ENCODE results near the gene NUP58. TPM values are rescaled to one million over a fixed set of nuclear protein-coding genes. Genes with fewer than 3 reads are reported as not detected.

Gene NUP58
- total RNA-seq, 2 experiments from 2014 or later = 137 to 142 TPM

- Mint-ChIP-seq H3K36me3 (no peaks in the 10 kb centered on the region), H3K27me3 (peaks cover 36% of the 10 kb centered on the region), H3K9me3 (no peaks in the 10 kb centered on the region), H3K27ac (no peak overlapping the region), H3K4me1 (peaks cover 5% of the 10 kb centered on the region), H3K4me3 (no peak overlapping the region)
- no peak for DNase-seq
Measured at GRCh38 chr13:25379011-25379410, 77.6 kb downstream of the NUP58 start.

GRCh38 chr13:25380082-25380481 is 78.7 kb downstream of the NUP58 start:
- H3K27ac Mint-ChIP-seq = no peak overlapping the region
- no peaks in the 10 kb centered on the region for H3K36me3 Mint-ChIP-seq
- H3K4me1 Mint-ChIP-seq = peaks cover 4% of the 10 kb centered on the region
- H3K27me3 Mint-ChIP-seq = peaks cover 32% of the 10 kb centered on the region
- no peak overlapping the region for H3K4me3 Mint-ChIP-seq
- no peak for DNase-seq
- H3K9me3 Mint-ChIP-seq = no peaks in the 10 kb centered on the region

GRCh38 chr13:25380741-25381324 is 79.4 kb downstream of the NUP58 start:
- no peak overlapping the region for H3K27ac Mint-ChIP-seq
- no peak for DNase-seq
- H3K4me1 Mint-ChIP-seq = no peaks in the 10 kb centered on the region
- no peaks in the 10 kb centered on the region for H3K36me3 Mint-ChIP-seq
- H3K9me3 Mint-ChIP-seq = no peaks in the 10 kb centered on the region
- peaks cover 24% of the 10 kb centered on the region for H3K27me3 Mint-ChIP-seq
- no peak overlapping the region for H3K4me3 Mint-ChIP-seq

DNA sequence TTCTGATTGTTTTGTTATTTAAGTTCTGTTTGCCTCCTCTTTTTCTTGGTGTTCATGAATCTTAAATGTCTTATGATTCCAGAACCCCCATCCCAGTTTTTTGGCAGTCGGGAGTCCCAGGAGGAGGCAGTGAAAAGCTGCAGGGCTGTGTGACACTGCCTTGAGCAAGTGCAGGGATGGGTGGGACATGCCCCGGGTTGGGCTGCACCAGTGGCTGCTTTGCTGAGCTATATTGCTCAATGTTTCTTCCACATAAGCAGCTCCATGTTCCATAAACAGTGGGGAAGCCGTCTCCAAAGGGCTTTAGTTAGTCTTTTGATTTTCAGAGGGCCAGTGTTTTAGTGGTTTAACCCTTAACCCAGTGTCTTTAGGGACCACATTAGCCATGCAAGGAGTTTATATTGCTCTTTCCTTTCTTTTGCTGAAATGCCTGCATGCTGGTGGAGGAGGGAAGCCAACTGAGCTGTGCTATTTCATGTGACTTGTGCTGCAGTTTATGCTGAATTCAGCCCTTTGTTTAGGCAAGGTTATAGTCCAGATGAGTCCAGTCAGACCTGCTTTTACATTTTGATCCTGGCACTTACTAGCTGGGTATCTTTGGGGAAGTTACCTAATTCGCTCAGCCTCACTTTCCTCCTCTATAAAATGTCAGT is 83.5 kb downstream of the NUP58 start:
- Mint-ChIP-seq H3K27me3 (peaks cover 38% of the 10 kb centered on the region), H3K4me1 (no peaks in the 10 kb centered on the region), H3K27ac (no peak overlapping the region), H3K36me3 (no peaks in the 10 kb centered on the region), H3K4me3 (no peak overlapping the region), H3K9me3 (no peaks in the 10 kb centered on the region)
- DNase-seq = no peak

DNA sequence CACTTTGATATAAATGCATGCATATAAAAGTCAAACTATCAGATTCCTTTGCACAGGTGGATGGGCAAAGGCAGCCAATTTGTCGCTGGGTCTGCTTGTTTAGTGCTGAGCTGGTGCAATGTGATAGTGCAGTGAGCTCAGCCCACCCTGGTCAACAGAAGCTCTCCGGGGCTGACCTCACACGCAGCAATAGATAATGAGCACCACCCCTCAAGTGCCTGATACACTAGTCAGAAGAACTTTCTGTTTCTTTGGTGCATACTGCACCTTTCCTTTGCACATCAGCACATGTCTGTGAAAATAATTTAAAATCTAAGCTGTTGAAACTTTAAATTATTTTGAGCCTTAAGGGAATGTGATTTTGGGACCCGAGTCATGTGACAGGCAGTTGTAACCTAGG is 90.5 kb downstream of the NUP58 start:
- H3K27me3 Mint-ChIP-seq = peaks cover 24% of the 10 kb centered on the region
- H3K4me1 Mint-ChIP-seq = no peaks in the 10 kb centered on the region
- no peaks in the 10 kb centered on the region for H3K36me3 Mint-ChIP-seq
- no peak for DNase-seq
- no peaks in the 10 kb centered on the region for H3K9me3 Mint-ChIP-seq
- no peak overlapping the region for H3K4me3 Mint-ChIP-seq
- H3K27ac Mint-ChIP-seq = no peak overlapping the region

Other genes starting within 250 kb of the NUP58 start
- 1 to 10 TPM; 1.2 to 1.3 TPM for gene PABPC3, start 205.5 kb upstream of the NUP58 start, total RNA-seq
- gene AMER2, start 129.3 kb upstream of the NUP58 start, total RNA-seq = not detected
- 10 to 100 TPM; 15.6 to 15.8 TPM for gene MTMR6, start 14.1 kb upstream of the NUP58 start, total RNA-seq
- gene ATP8A2, start 70.3 kb downstream of the NUP58 start, total RNA-seq = 1 to 10 TPM; 1.6 to 1.7 TPM